Endothelial cell of umbilical vein (primary cell): Measurements from ENCODE around the gene CES5A. TPM values are rescaled to one million over a fixed set of nuclear protein-coding genes. Genes with fewer than 3 reads are reported as not detected.
"Not testable (repeated sequence)": the region's sequence is repeated elsewhere in the genome, so short reads cannot be mapped to it uniquely, and the experiment has no call there.

Experiments
- BruUV-seq: library from RNA; stranded (reverse); fragments of 400-500 nt; replicated peaks from 2 replicates; lab custom pipeline; 2021; lab: Mats Ljungman, UMichigan
- CTCF ChIA-PET: fragments of 300-600, 350-600 bp; sonication (Branson Sonifier 250); formaldehyde crosslinking; loops from one replicate; lab custom pipeline; 2021; ENCODE audit warnings: antibody characterized with exemption, inconsistent platforms; lab: Charles Lee
- POLR2A ChIA-PET: fragments of 300-600, 350-600 bp; sonication (Branson Sonifier 250); formaldehyde crosslinking; loops from one replicate; lab custom pipeline; 2021; ENCODE audit warnings: antibody characterized with exemption, inconsistent platforms; lab: Charles Lee
- DNase-seq: peaks from one replicate; pipeline ENCODE4 v3.0.0-alpha.2; 2011; ENCODE audit warnings: low read depth, low spot score
- FAIRE-seq: peaks from 2 replicates; lab custom pipeline; 2011; peaks lifted over from hg19 to GRCh38; lab: Jason Lieb, UNC
- H2AFZ ChIP-seq: 2 replicates; pipeline ENCODE4 v1.6.0; 2012; ENCODE audit warnings: low read depth, low read length, control low read depth, inconsistent platforms
- H3K27ac ChIP-seq: 2 replicates; pipeline ENCODE4 v1.5.1; 2011; ENCODE audit warnings: low read depth, mild to moderate bottlenecking, control low read depth, low read length, moderate library complexity; ENCODE audit not compliant: insufficient read depth
- H3K27me3 ChIP-seq, 2 experiments: 2 replicates each; pipeline versions ENCODE4 v1.6.0 to v1.6.1; 2011; ENCODE audit warnings: low read length in 2 of 2, mixed read lengths in 1 of 2; ENCODE audit not compliant: control insufficient read depth in 2 of 2, insufficient read depth in 2 of 2
- H3K36me3 ChIP-seq, 2 experiments: 2 replicates in 1 of 2; 3 replicates in 1 of 2; pipeline ENCODE4 v1.5.1; 2011; ENCODE audit warnings: low read length in 2 of 2, mild to moderate bottlenecking in 1 of 2, moderate library complexity in 1 of 2; ENCODE audit not compliant: control insufficient read depth in 2 of 2, insufficient read depth in 2 of 2; ENCODE audit errors: extremely low read depth in 1 of 2
- H3K4me1 ChIP-seq: 3 replicates; pipeline ENCODE4 v1.5.1; 2011; ENCODE audit warnings: mild to moderate bottlenecking, low read length; ENCODE audit not compliant: control insufficient read depth, insufficient read depth; ENCODE audit errors: extremely low read depth
- H3K4me2 ChIP-seq: 2 replicates; pipeline ENCODE4 v1.6.1; 2011; ENCODE audit warnings: low read length, control low read depth, mixed read lengths; ENCODE audit not compliant: insufficient read depth
- H3K4me3 ChIP-seq, 3 experiments: fragments of 200-600 bp in 1 of 3; sonication (generic), shearing (Covaris generic) in 1 of 3; replicated peaks in 1 of 3; 2 replicates each; pipeline ENCODE4 v1.5.1; 2011 to 2016; ENCODE audit warnings: control low read depth in 3 of 3, low read length in 3 of 3, mild to moderate bottlenecking in 2 of 3, inconsistent platforms in 1 of 3, low read depth in 1 of 3, moderate library complexity in 1 of 3; ENCODE audit not compliant: insufficient read depth in 1 of 3
- H3K79me2 ChIP-seq: 2 replicates; pipeline ENCODE4 v1.6.0; 2012; ENCODE audit warnings: low read length, inconsistent platforms; ENCODE audit not compliant: control insufficient read depth, insufficient read depth
- H3K9ac ChIP-seq: replicated peaks from 2 replicates; pipeline ENCODE3; 2011; ENCODE audit warnings: low read length, control low read depth; ENCODE audit not compliant: insufficient read depth; ENCODE audit errors: extremely low read depth
- H3K9me1 ChIP-seq: replicated peaks from 3 replicates; pipeline ENCODE4 v1.6.0; 2011; ENCODE audit warnings: mild to moderate bottlenecking, low read length; ENCODE audit not compliant: control insufficient read depth, insufficient read depth; ENCODE audit errors: extremely low read depth
- H3K9me3 ChIP-seq: replicated peaks from 2 replicates; pipeline ENCODE4 v1.5.1; 2012; ENCODE audit warnings: low read length, inconsistent platforms; ENCODE audit not compliant: control insufficient read depth, insufficient read depth
- H4K20me1 ChIP-seq: replicated peaks from 2 replicates; pipeline ENCODE3; 2011; ENCODE audit warnings: mild to moderate bottlenecking, low read length; ENCODE audit not compliant: control insufficient read depth, insufficient read depth; ENCODE audit errors: extremely low read depth
- EZH2 ChIP-seq: IDR thresholded peaks from 2 replicates; pipeline ENCODE4 v1.6.1; 2012; ENCODE audit warnings: borderline replicate concordance, low read depth, mild to moderate bottlenecking, moderate library complexity, low read length, inconsistent platforms; ENCODE audit not compliant: severe bottlenecking
- GATA2 ChIP-seq: IDR thresholded peaks from 2 replicates; pipeline ENCODE4 v1.7.0; 2011; ENCODE audit warnings: low read depth, mild to moderate bottlenecking, moderate library complexity, mixed read lengths, low read length; ENCODE audit not compliant: insufficient read length, insufficient read depth
- JUN ChIP-seq: IDR thresholded peaks from 2 replicates; pipeline ENCODE4 v1.6.1; 2011; ENCODE audit warnings: borderline replicate concordance, low read depth; ENCODE audit not compliant: insufficient read length, insufficient read depth
- MYC ChIP-seq: IDR thresholded peaks from one replicate; pipeline ENCODE4 v1.6.1; 2011; ENCODE audit warnings: mild to moderate bottlenecking, low read depth, low read length
- POLR2AphosphoS5 ChIP-seq: IDR thresholded peaks from 2 replicates; pipeline ENCODE4 v1.6.1; 2012; ENCODE audit warnings: low read depth, mild to moderate bottlenecking, control low read depth, low read length, moderate library complexity; ENCODE audit not compliant: insufficient read depth
- dilution Hi-C: fragments of 300-500 bp; cut with MboI; formaldehyde crosslinking; loops from one replicate; pipeline ENCODE4 v1.15.0; 2019; ENCODE audit warnings: low sequenced_read_pairs; ENCODE audit not compliant: extremely low pct_ligation_motif_present
- intact Hi-C: fragments of 100-400 bp; cut with micrococcal nuclease; formaldehyde crosslinking; loops from one replicate; pipeline ENCODE4 v1.10.0; 2022
- polyA plus RNA-seq, 4 experiments: library from polyadenylated mRNA; depleted of rRNA in 3 of 4; stranded (reverse) in 3 of 4; unstranded in 1 of 4; fragments of >200 nt; gene quantifications; 2 replicates each; pipeline versions ENCODE4 v1.2.1 to v1.2.3, GENCODE V29; 2011 to 2012; ENCODE audit warnings: missing spikeins in 1 of 4
- total RNA-seq: library from RNA; stranded (reverse); gene quantifications from 2 replicates; pipeline ENCODE4 v1.2.3, GENCODE V29; 2021
- TF ChIP-seq, protein P1 (sequence below), 2 donors: IDR thresholded peaks; 1 replicate in 1 of 2; 2 replicates in 1 of 2; pipeline ENCODE4 v1.5.1; 2011; ENCODE audit warnings: low read length in 2 of 2, mild to moderate bottlenecking in 2 of 2, moderate library complexity in 2 of 2, control low read depth in 1 of 2, inconsistent platforms in 1 of 2, low read depth in 1 of 2; ENCODE audit not compliant: insufficient read depth in 1 of 2; ENCODE audit errors: extremely low read depth in 1 of 2
- TF ChIP-seq, protein P2 (sequence below): IDR thresholded peaks from 2 replicates; pipeline ENCODE4 v1.6.1; 2011; ENCODE audit not compliant: insufficient read depth, insufficient read length

CES5A gene
- total and polyA plus RNA-seq, 2 donors (not counting 3 experiments of a cell fraction or from before 2014, with no cell fraction given): not detected

DNA sequence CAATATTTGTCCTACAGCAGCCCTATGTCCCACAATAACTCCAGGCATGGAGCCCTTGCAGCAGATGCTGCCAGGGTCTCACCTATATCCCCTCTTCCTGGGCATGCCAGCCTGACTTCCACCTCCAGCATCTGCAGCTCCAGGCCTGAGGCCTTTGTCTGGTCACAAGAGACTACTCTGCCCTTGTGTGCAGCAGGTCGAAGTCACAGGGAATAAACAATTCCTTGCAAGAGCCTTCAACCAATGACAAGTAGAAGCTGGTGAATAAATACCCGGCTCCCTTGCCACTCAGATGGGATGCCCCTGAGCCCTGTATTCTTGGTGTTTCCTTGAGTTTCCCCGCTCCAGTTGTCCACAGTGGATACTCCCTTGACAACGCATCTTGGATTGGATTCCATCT is 65.3 kb downstream of the CES5A start:
- intact Hi-C loops (no loop called here), dilution Hi-C loops (no loop called here)
- Histone ChIP-seq H3K36me3 (no peaks in the 10 kb centered on the region), H4K20me1 (no peaks in the 10 kb centered on the region), H3K4me3 (no peak overlapping the region), H3K4me1 (no peaks in the 10 kb centered on the region), H3K9ac (no peak overlapping the region), H3K9me1 (no peaks in the 10 kb centered on the region), H3K9me3 (no peaks in the 10 kb centered on the region), H3K4me2 (no peak overlapping the region), H3K27me3 (no peaks in the 10 kb centered on the region), H3K79me2 (no peaks in the 10 kb centered on the region), H3K27ac (no peak overlapping the region), H2AFZ (no peak overlapping the region)
- TF ChIP-seq POLR2AphosphoS5 (no peak), GATA2 (no peak)
- TF ChIP-seq, protein P1, sequence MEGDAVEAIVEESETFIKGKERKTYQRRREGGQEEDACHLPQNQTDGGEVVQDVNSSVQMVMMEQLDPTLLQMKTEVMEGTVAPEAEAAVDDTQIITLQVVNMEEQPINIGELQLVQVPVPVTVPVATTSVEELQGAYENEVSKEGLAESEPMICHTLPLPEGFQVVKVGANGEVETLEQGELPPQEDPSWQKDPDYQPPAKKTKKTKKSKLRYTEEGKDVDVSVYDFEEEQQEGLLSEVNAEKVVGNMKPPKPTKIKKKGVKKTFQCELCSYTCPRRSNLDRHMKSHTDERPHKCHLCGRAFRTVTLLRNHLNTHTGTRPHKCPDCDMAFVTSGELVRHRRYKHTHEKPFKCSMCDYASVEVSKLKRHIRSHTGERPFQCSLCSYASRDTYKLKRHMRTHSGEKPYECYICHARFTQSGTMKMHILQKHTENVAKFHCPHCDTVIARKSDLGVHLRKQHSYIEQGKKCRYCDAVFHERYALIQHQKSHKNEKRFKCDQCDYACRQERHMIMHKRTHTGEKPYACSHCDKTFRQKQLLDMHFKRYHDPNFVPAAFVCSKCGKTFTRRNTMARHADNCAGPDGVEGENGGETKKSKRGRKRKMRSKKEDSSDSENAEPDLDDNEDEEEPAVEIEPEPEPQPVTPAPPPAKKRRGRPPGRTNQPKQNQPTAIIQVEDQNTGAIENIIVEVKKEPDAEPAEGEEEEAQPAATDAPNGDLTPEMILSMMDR (IDR thresholded peaks at IDR 0.05; ENCODE audit: extremely low read depth in 1 of 2, insufficient read depth in 1 of 2, low read depth in 1 of 2, low read length in 2 of 2): no peak
- BruUV-seq: no TSS peak
- no peak for FAIRE-seq
- POLR2A ChIA-PET: no interaction called here
- no peak for DNase-seq
- CTCF ChIA-PET: no interaction called here

DNA sequence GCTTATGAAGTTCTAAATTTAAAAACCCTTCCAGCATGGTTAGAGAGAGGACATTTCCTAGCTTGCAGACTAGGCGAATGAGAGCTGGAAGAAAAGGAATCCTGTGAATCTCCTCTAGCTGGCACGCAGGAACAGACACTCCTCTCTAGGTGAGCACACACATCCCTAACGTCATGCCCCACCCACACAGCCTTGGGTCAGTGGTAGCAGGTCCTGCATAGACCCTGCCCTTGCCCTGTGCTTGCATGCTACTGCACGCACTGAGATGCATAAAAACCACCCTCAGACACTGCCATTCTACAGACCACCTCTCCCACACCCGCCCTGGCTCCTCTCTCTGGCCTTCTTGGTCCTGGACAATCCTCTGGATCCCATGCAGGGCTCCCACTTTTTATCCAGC is 65.8 kb downstream of the CES5A start:
- no peaks in the 10 kb centered on the region for H4K20me1 ChIP-seq
- dilution Hi-C loops (no loop called here), intact Hi-C loops (no loop called here)
- no peaks in the 10 kb centered on the region for H3K36me3 ChIP-seq
- no peak overlapping the region for H2AFZ ChIP-seq
- no peaks in the 10 kb centered on the region for H3K79me2 ChIP-seq
- ChIA-PET POLR2A (no interaction called here), CTCF (no interaction called here)
- no peak overlapping the region for H3K9ac ChIP-seq
- FAIRE-seq: no peak
- no peak overlapping the region for H3K27ac ChIP-seq
- no peaks in the 10 kb centered on the region for H3K27me3 ChIP-seq
- H3K4me2 ChIP-seq: no peak overlapping the region
- no peak for DNase-seq
- BruUV-seq: no TSS peak
- H3K4me3 ChIP-seq: no peak overlapping the region
- no peaks in the 10 kb centered on the region for H3K9me1 ChIP-seq
- H3K4me1 ChIP-seq: no peaks in the 10 kb centered on the region
- TF ChIP-seq MYC (no peak), JUN (no peak), EZH2 (no peak), GATA2 (no peak)
- TF ChIP-seq, protein P2, sequence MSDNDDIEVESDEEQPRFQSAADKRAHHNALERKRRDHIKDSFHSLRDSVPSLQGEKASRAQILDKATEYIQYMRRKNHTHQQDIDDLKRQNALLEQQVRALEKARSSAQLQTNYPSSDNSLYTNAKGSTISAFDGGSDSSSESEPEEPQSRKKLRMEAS: no peak
- H3K9me3 ChIP-seq: no peaks in the 10 kb centered on the region

GRCh38 chr16:55808286-55808685 is 66.9 kb downstream of the CES5A start:
- H2AFZ ChIP-seq, dilution Hi-C loops, H3K4me3 ChIP-seq, H3K4me2 ChIP-seq, H3K27me3 ChIP-seq, H3K4me1 ChIP-seq, H3K9me3 ChIP-seq, BruUV-seq, H3K36me3 ChIP-seq, H4K20me1 ChIP-seq, intact Hi-C loops, H3K27ac ChIP-seq, H3K79me2 ChIP-seq, CTCF ChIA-PET, FAIRE-seq, H3K9ac ChIP-seq, DNase-seq, POLR2A ChIA-PET, H3K9me1 ChIP-seq: not testable (repeated sequence)
